GM04504 (cell line): ENCODE results near the gene NUP93.
"Not testable (repeated sequence)": the region's sequence is repeated elsewhere in the genome, so short reads cannot be mapped to it uniquely, and the experiment has no call there.

ENCODE experiments used
- DNase-seq: peaks from one replicate; pipeline ENCODE4 v3.0.0-alpha.2; 2012; ENCODE audit warnings: low read depth

Gene NUP93

GRCh38 chr16:56709443-56710040, 20.4 kb upstream of the NUP93 start:
- no peak for DNase-seq

GRCh38 chr16:56710181-56710737, 19.7 kb upstream of the NUP93 start:
- no peak for DNase-seq

- DNase-seq, result no peak
Measured at GRCh38 chr16:56711862-56712261, 18.1 kb upstream of the NUP93 start.

- no peak for DNase-seq
Measured at GRCh38 chr16:56713794-56714193, 16.1 kb upstream of the NUP93 start.

- no peak for DNase-seq
Measured at GRCh38 chr16:56715126-56715525, 14.8 kb upstream of the NUP93 start.

GRCh38 chr16:56716761-56717160, 13.2 kb upstream of the NUP93 start:
- DNase-seq, result no peak

- DNase-seq, result not testable (repeated sequence)
Measured at GRCh38 chr16:56717532-56717931, 12.4 kb upstream of the NUP93 start.

GRCh38 chr16:56722200-56722842, 7.6 kb upstream of the NUP93 start:
- no peak for DNase-seq

GRCh38 chr16:56724191-56724590, 5.7 kb upstream of the NUP93 start:
- no peak for DNase-seq

GRCh38 chr16:56726283-56726682, 3.6 kb upstream of the NUP93 start:
- DNase-seq, result no peak

GRCh38 chr16:56726926-56727325, 3.0 kb upstream of the NUP93 start:
- DNase-seq, result no peak

- no peak for DNase-seq
Measured at GRCh38 chr16:56728027-56728426, 1.9 kb upstream of the NUP93 start.

- DNase-seq, result no peak
Measured at GRCh38 chr16:56728980-56729734, 772 bp upstream of the NUP93 start.

- no peak for DNase-seq
Measured at GRCh38 chr16:56732366-56732765, 2.4 kb downstream of the NUP93 start.

- no peak for DNase-seq
Measured at GRCh38 chr16:56732832-56733231, 2.9 kb downstream of the NUP93 start.

GRCh38 chr16:56734429-56734828, 4.5 kb downstream of the NUP93 start:
- no peak for DNase-seq

- DNase-seq, result no peak
Measured at GRCh38 chr16:56736476-56736875, 6.5 kb downstream of the NUP93 start.

GRCh38 chr16:56737539-56737938, 7.6 kb downstream of the NUP93 start:
- DNase-seq, result no peak

- no peak for DNase-seq
Measured at GRCh38 chr16:56738221-56738620, 8.3 kb downstream of the NUP93 start.

- DNase-seq, result not testable (repeated sequence)
Measured at GRCh38 chr16:56739378-56739777, 9.4 kb downstream of the NUP93 start.

GRCh38 chr16:56741399-56741798, 11.5 kb downstream of the NUP93 start:
- DNase-seq, result no peak

GRCh38 chr16:56742030-56742984, 12.4 kb downstream of the NUP93 start:
- peak; percentile 62 for DNase-seq
